HG03097 (cell line): ENCODE data around the gene MRPS22.
A peak's percentile ranks its signal among the peaks of the same experiment; 100 is the strongest.

ENCODE experiments used
- ATAC-seq: cut with Tn5 transposase; IDR thresholded peaks from one replicate; pipeline ENCODE4 v1.9.1; 2021; ENCODE audit not compliant: unreplicated experiment, low FRiP score

Gene MRPS22

DNA sequence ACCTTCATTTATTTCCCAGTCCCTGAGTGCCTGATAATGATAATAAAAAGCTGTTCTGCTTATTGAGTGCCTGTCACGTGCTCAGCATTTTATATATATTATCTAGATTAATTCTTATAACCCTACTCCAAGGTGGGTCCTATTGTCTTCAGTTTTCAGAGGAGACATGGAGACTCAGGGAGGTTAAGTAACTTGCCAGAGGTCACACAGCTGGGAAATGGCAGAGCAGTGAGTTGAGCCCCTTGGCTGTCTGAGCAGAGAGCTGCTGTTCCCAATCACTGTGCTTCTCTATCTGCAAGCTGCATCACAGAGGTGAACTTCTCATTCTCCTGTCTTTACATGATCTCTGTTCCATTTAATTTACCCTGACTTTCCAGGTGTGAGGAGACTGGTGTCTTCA is 32.3 kb upstream of the MRPS22 start:
- ATAC-seq: no peak

GRCh38 chr3:139312416-139312815 is 31.4 kb upstream of the MRPS22 start:
- ATAC-seq: no peak

DNA sequence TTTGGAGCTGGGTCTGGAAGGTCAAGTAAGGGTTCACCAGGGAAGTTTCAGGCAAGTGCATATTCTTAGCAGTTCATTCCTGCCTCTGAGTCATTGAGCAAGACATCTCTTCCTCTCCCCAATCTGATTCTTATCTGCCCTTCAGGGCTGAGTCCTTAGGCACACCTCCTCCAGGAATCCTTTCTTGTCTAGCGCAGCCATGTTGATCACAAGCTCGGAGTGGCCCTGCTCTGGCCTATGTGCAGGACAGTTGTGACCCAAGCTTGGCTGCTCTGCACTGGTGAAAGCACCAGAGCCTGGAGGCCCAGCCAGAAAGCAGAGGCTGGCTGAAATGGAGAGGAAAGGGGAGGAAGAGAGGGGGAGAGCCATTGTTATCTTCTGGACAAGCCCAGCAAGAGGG is 30.9 kb upstream of the MRPS22 start:
- no peak for ATAC-seq

DNA sequence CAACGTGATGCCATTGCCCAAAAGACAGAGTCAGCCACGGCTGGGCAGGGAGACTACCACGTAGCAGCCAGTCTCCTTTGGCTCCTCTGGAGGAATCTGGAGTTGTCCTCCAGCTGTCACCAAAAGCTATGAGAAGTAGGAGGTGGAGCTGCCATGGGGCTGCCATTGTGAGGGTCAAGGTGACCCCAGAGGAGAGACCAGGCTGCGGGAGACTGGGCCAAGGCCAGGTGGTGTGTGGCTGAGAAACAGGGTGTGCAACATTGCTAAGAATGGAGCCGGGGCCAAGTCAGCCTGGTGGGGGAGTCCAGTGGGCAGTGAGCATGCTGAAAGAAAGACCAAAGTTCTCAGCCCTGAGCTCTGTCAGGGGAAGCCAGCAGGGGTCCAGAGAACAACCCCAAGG is 29.9 kb upstream of the MRPS22 start:
- no peak for ATAC-seq

GRCh38 chr3:139317215-139317614 is 26.6 kb upstream of the MRPS22 start:
- ATAC-seq: no peak

DNA sequence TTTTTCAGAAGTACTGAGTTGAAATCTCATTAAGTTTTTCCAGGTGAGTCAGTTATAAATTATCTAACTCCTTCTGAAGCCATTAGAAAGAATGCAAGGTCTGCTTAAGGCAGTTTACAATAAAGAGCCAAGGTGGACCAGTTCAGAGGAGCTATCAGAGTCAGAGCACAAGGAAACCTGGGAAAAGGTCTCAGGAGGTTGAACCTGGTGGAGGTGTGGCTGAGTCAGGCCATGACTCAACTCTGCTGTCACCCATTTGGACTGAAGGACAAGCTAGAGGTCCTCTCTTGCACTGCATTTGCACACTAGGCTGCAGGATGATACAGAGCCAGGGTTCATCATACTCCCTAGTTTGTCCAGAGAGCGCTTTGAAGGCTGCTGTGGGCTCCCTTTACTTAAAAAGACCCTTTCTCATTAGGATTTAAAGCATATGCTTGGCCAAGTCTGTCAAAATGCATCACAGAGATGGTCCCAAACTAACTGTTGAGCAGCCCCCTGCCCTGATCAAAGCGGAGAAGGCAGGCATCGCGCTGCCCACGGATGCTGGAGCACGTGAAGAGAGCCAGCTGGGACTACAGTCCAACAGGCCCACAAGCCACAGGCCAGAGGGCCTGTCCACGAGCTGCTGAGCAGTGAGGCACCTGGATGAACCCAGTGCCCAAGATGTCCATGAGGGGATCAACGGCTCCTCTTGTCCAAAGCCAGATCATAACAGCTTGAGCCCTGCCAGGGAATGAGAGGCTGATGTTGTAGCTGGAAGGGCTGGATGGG is 26.0 kb upstream of the MRPS22 start:
- ATAC-seq: no peak

DNA sequence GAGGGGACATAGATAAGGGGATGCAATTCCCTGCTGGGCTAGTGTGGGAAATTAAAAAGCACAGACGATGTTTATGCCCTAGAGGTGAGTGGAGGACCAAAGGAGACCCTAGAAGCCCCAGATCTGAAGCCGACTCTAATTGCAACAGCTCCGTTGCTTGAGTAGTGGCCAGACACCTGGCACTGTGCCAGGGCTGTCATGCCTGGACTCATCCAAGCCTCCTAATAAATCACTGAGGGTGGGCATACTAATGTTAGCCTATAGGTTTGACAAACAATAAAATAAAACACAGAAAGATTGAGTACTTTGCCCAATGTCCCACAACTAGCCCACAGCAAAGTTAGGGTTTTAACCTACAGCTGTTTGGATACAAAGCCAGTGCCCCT is 25.4 kb upstream of the MRPS22 start:
- no peak for ATAC-seq

DNA sequence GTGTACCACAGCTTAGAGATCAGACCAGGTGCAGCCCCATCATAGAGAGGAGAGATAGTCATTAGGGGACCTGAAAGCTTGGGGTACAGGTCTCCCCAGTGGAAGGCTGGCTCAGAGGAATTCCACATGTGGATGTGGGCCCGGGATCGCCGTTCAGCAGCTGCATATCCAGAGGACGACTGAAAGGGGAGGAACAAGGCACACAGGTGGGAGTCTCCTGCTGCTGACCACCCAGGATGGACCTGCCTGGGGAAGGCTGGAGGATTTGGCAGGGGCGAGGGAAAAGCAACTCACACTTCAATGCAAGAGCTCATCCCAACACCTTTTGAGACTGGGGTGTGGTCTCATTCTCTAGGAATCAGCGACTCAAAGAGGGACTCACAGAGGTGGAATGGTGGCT is 25.0 kb upstream of the MRPS22 start:
- no peak for ATAC-seq

DNA sequence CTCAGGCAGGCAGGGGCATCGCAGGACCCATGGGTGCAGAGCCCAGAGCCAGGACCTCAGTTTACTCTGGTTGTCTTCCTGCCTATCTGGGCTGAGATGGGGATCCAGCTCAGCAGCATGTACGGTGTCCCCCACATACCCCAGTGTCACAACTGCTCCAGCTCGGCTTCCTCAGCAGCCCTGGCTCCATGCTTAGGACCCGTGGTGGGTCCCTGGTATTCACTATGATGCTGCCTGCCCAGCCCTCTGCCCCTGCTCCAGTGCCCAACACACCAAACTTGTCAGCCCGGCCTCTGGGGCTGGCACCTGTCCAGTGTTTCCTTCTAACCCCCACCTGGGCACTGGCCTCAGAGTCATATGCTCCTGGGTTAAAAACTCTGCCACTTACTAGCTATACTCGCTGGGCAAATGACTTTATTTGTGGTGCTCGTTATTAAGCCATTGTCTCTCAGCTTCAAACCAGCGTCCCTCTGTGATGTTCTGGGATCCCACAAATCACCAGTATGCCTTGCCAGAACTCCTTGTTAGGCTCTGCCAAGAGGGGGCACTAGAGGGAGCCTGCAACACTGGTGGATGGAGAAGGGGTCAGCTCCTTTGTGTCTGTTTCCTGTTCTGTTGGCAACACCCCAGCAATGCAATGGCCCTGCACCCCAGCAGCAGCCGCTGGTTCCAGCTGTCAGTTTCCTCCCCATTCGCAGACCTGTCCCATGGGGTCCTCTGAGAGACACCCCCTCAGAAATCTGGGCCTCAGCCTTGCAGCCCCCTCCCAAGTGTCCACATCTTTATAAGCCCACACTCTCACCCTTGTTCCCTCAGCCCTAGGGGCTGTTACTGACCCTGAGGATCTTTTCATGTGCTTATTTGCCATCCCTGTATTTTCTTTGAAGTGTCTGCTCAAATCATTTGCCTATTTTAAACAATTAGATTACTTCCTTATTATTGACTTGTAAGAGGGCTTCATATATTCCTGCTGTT is 24.1 kb upstream of the MRPS22 start:
- ATAC-seq: no peak

GRCh38 chr3:139320551-139321309 is 23.1 kb upstream of the MRPS22 start:
- ATAC-seq: no peak

- ATAC-seq: no peak
Observed at GRCh38 chr3:139322346-139322745, 21.5 kb upstream of the MRPS22 start.

DNA sequence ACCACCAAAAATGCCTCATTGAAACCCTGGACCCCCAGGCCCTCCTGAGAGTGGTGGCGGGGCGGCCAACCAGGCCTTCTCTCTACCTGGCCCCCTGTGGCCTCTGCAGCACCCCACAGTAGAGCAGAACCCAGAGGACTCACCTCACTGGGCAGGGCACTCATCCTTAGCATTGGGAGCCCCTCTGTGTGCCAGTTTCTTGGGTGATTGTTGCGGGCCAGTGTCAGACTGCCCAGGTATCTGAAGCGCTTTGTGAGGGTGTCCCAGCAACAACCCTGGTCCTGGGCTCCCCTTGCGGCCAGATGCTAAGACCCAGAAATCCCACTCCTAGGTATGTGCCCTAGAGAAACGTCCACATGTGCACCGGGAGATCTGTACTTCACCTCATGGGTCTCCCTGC is 20.7 kb upstream of the MRPS22 start:
- ATAC-seq: no peak

- ATAC-seq: no peak
Observed at GRCh38 chr3:139324456-139324855, 19.4 kb upstream of the MRPS22 start.

DNA sequence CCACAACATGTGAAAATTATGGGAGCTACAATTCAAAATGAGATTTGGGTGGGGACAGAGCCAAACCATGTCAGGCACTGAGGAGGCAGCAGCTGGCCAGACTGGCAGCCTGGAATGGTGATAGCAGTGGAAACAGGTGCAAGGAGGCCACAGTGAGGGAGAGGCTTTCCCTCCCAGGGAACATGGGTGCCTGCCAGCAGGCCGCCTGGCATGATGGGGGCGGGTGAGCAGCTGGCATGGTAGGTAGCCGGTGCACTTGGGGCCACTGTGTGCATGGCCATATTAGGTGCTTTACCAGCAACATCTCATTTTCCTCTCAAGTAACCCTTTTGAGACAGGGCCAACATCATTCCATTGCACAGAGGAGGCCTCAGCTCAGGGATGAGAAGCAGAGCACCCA is 18.3 kb upstream of the MRPS22 start:
- no peak for ATAC-seq

DNA sequence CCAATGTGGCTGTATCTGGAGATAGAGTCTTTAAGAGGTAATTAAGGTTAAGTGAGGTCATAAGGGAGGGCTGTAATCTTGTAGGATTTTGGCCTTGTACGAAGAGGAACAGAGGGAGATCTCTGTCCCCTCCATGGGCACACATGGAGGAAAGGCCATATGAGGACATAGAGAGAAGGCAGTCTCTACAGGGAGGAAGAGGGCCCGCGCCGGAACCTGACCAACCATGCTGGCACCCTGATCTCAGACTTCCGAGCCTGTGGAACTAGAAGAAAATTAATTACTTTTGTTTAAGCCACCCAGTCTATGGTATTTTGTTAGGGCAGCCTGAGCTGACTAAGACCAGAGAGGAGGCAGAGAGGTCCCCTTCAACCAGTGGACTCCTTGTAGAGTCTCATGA is 17.7 kb upstream of the MRPS22 start:
- ATAC-seq: no peak

- ATAC-seq: no peak
Observed at GRCh38 chr3:139326707-139327106, 17.1 kb upstream of the MRPS22 start.

GRCh38 chr3:139327231-139327630 is 16.6 kb upstream of the MRPS22 start:
- ATAC-seq: no peak

DNA sequence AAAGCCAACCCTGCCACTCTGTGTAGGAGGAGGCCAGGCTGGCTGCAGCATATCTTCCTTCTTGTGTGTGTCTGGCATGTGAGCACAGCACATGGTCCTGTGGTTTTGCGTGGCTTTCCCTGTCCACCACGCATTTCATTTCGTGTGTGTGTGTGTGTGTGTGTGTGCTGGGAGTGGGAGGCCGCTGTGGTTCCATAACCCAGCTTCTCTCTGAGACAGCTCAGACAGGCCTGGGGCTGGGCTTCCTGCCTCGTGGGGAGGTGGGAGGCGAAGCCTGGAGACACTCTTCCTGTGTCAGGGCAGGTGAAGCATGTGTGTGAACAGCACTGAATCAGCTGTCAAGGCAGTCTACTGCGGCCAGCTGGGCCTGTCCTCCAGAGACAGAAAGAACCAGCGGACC is 16.0 kb upstream of the MRPS22 start:
- ATAC-seq: no peak

DNA sequence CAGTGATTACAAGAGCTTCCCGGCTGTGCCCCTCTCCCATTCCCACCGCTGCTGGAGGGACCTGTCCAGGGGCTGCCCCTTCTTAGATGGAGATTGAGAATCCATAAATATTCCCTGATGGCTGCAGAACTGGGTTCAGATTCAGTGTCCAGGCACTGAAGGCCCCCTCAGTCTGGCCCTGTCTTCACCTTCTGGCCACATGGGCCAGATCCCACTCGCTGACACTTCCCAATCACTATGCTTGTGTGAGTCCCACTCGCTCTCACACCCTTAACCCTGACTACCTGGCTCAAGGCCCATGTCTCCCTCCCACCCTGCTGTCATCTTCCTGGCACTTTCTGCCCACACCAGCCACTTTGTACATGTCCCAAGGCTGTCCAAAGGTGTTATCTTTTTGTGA is 15.5 kb upstream of the MRPS22 start:
- ATAC-seq: no peak

DNA sequence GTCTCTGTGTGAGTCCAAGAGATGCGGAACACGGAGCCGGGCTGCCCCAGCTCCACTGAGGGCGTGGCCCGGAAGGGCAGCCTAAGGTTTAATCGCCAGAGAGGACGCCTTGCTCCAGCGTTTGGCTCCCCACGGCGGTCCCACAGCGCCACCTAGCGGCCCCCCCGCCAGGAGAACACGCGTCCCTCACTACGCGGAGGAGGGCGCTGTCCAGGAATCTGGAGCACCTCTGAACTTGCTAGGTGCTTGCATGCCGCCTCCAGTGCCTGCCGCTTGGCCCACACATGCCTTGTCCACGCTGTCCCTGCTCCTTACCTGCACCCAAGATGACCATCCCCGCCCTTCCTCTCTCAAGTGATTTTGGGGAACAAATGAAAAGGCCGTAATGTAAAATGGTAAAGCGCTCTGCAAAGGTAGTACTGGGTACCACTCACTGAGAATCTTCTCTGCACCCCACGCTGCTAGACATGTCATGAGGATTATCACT is 14.4 kb upstream of the MRPS22 start:
- ATAC-seq: peak; percentile 94

DNA sequence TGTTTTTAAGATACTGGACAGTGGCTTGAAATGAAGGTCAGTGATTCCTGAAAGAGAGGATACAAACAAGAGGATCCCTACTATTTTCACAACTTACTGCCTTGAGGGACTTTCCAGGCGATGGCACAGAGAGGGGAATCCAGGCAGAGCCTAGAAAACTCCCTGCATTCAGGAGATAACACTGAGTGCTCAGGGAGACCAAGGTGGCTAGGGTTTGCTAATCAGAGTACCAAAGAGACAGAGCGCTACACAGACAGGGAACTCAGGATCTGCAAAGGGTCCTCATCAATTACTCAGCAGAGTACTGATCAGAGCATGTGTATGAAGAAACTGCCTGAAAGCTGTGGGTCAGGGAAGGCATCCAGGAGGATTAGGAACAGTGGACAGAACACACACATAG is 11.7 kb upstream of the MRPS22 start:
- ATAC-seq: no peak
